Measurements from ENCODE around the gene SSMEM1.
"Not testable (repeated sequence)": the region's sequence is repeated elsewhere in the genome, so short reads cannot be mapped to it uniquely, and the experiment has no call there.

DNA sequence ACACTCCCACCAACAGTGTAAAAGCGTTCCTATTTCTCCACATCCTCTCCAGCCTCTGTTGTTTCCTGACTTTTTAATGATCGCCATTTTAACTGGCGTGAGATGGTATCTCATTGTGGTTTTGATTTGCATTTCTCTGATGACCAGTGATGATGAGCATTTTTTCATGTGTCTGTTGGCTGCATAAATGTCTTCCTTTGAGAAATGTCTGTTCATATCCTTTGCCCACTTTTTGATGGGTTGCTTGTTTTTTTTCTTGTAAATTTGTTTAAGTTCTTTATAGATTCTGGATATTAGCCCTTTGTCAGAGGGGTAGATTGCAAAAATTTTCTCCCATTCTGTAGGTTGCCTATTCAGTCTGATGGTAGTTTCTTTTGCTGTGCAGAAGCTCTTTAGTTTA is 42.0 kb downstream of the SSMEM1 start:
- TF ChIP-seq, protein P1, sequence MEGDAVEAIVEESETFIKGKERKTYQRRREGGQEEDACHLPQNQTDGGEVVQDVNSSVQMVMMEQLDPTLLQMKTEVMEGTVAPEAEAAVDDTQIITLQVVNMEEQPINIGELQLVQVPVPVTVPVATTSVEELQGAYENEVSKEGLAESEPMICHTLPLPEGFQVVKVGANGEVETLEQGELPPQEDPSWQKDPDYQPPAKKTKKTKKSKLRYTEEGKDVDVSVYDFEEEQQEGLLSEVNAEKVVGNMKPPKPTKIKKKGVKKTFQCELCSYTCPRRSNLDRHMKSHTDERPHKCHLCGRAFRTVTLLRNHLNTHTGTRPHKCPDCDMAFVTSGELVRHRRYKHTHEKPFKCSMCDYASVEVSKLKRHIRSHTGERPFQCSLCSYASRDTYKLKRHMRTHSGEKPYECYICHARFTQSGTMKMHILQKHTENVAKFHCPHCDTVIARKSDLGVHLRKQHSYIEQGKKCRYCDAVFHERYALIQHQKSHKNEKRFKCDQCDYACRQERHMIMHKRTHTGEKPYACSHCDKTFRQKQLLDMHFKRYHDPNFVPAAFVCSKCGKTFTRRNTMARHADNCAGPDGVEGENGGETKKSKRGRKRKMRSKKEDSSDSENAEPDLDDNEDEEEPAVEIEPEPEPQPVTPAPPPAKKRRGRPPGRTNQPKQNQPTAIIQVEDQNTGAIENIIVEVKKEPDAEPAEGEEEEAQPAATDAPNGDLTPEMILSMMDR (IDR thresholded peaks at IDR 0.05), result not testable (repeated sequence)
- TF ChIP-seq POLR2A (IDR thresholded peaks at IDR 0.05), result not testable (repeated sequence)
